HepG2 (cell line): ENCODE data around the gene NACC2. TPM values are rescaled to one million over a fixed set of nuclear protein-coding genes. Genes with fewer than 3 reads are reported as not detected.

Experiments used
- GATA4 ChIP-seq: sonication (generic); IDR thresholded peaks from 2 replicates; pipeline ENCODE4 v1.6.1; 2016; ENCODE audit warnings: antibody characterized with exemption, low read depth, borderline replicate concordance
- GATAD1 ChIP-seq: IDR thresholded peaks from 2 replicates; pipeline ENCODE4 v1.6.1; 2016; ENCODE audit warnings: missing genetic modification reagents, missing compliant biosample characterization
- IKZF4 ChIP-seq: sonication (generic); formaldehyde crosslinking; IDR thresholded peaks from 2 replicates; pipeline ENCODE4 v1.5.1; 2020; ENCODE audit warnings: borderline replicate concordance, mild to moderate bottlenecking, low read depth, missing genetic modification reagents; ENCODE audit errors: not compliant biosample characterization
- JUNB ChIP-seq: sonication (generic); formaldehyde crosslinking; IDR thresholded peaks from 2 replicates; pipeline ENCODE4 v1.8.0; 2022; ENCODE audit warnings: missing genetic modification reagents, mild to moderate bottlenecking, borderline replicate concordance
- NR1H2 ChIP-seq: sonication (generic); formaldehyde crosslinking; IDR thresholded peaks from 2 replicates; pipeline ENCODE4 v1.8.1; 2022; ENCODE audit warnings: low read depth, missing genetic modification reagents, borderline replicate concordance
- TBL1XR1 ChIP-seq: fragments of 150-350 bp; IDR thresholded peaks from 2 replicates; pipeline ENCODE4 v1.6.1; 2014; ENCODE audit warnings: borderline replicate concordance, low read length; ENCODE audit not compliant: partially characterized antibody
- ZNF207 ChIP-seq: fragments of 450-650 bp; IDR thresholded peaks from 2 replicates; pipeline ENCODE4 v1.6.1; 2016; ENCODE audit warnings: antibody characterized with exemption, borderline replicate concordance
- ZNF30 ChIP-seq: sonication (generic); formaldehyde crosslinking; IDR thresholded peaks from 2 replicates; pipeline ENCODE4 v1.5.0; 2020; ENCODE audit warnings: mild to moderate bottlenecking, missing genetic modification reagents
- ZNF446 ChIP-seq: sonication (generic); formaldehyde crosslinking; IDR thresholded peaks from 2 replicates; pipeline ENCODE4 v1.5.0; 2020; ENCODE audit warnings: mild to moderate bottlenecking, missing genetic modification reagents
- ZNF777 ChIP-seq: sonication (generic); formaldehyde crosslinking; IDR thresholded peaks from 2 replicates; pipeline ENCODE4 v1.4.0; 2020; ENCODE audit warnings: missing genetic modification reagents
- polyA plus RNA-seq, 8 experiments: library from polyadenylated mRNA; depleted of rRNA in 3 of 8; stranded (reverse) in 7 of 8; unstranded in 1 of 8; fragments of >200 nt; fragmentation: Illumina TruSeq in 4 of 8; extraction: Trizol in 4 of 8; gene quantifications; 2 replicates each; pipeline versions ENCODE4 v1.2.1 to v1.2.3, GENCODE V29; 2011 to 2016; ENCODE audit warnings: low read depth in 4 of 8, missing spikeins in 1 of 8, mixed read lengths in 1 of 8; ENCODE audit not compliant: insufficient read depth in 1 of 8
- total RNA-seq, 5 experiments: library from RNA; depleted of rRNA; stranded (reverse); fragments of >200 nt; fragmentation: Illumina TruSeq; extraction: Trizol; gene quantifications; 2 replicates each; pipeline ENCODE4 v1.2.3, GENCODE V29; 2016; ENCODE audit warnings: low read depth in 1 of 5
- TF ChIP-seq, protein P1 (sequence below): sonication (generic); formaldehyde crosslinking; IDR thresholded peaks from 2 replicates; pipeline ENCODE4 v1.9.0; 2021; ENCODE audit warnings: missing genetic modification reagents, mild to moderate bottlenecking, borderline replicate concordance
- TF ChIP-seq, protein P2 (sequence below): sonication (generic); formaldehyde crosslinking; IDR thresholded peaks from 2 replicates; pipeline ENCODE4 v1.4.0; 2020; ENCODE audit warnings: mild to moderate bottlenecking, low read depth, missing genetic modification reagents
- TF ChIP-seq, protein P3 (sequence below): sonication (generic); formaldehyde crosslinking; IDR thresholded peaks from 2 replicates; pipeline ENCODE4 v1.4.0; 2020; ENCODE audit warnings: missing genetic modification reagents
- TF ChIP-seq, protein P4 (sequence below): sonication (generic); formaldehyde crosslinking; IDR thresholded peaks from 2 replicates; pipeline ENCODE4 v1.5.1; 2020; ENCODE audit warnings: missing genetic modification reagents, mild to moderate bottlenecking, borderline replicate concordance
- TF ChIP-seq, protein P5 (sequence below): sonication (generic); formaldehyde crosslinking; IDR thresholded peaks from 2 replicates; pipeline ENCODE4 v1.4.0; 2020; ENCODE audit warnings: mild to moderate bottlenecking, missing genetic modification reagents

The NACC2 gene
- total and polyA plus RNA-seq, 2 of the 13 experiments (the other 11 are each of a cell fraction or from before 2014, with no cell fraction given), result 5.9 to 12.3 TPM

DNA sequence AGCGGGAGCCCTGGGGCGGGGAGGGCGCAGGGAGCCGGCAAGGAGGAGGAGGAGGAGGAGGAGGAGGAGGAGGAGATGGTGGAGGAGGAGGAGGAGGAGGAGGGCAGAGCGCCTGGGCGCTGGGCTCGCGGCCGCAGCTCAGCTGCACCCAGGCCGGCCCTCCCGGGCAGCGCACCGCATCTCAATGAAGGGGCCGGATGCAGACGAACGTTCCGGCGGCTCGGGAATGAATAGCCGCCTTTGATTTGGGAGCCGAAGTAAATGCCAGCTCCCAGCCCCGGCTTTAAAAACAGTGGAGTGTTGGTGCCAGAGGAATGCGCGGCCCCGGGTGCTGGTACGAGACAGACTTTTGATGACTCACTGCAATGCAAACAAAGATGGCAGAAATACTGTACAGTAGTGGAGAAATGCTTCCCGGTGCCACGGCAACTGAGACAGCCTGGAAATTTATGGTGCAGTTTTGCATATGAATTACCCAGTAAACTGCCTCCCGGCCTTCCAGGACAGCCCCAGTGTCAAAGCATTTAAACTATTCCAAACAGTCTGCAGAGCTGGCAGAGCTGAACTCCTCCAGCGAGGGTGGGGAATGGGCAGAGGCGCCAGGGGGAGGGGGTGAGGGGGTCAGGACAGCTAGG is 43.1 kb downstream of the NACC2 start (continued):
- TF ChIP-seq GATA4, result no peak
- TF ChIP-seq GATAD1 (CRISPR knock-in tag), result no peak
- TF ChIP-seq ZNF446, result no peak
- TF ChIP-seq, protein P1, sequence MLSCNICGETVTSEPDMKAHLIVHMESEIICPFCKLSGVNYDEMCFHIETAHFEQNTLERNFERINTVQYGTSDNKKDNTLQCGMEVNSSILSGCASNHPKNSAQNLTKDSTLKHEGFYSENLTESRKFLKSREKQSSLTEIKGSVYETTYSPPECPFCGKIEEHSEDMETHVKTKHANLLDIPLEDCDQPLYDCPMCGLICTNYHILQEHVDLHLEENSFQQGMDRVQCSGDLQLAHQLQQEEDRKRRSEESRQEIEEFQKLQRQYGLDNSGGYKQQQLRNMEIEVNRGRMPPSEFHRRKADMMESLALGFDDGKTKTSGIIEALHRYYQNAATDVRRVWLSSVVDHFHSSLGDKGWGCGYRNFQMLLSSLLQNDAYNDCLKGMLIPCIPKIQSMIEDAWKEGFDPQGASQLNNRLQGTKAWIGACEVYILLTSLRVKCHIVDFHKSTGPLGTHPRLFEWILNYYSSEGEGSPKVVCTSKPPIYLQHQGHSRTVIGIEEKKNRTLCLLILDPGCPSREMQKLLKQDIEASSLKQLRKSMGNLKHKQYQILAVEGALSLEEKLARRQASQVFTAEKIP (CRISPR knock-in tag), result no peak
- peak; percentile 93 for TF ChIP-seq JUNB (CRISPR knock-in tag)
- no peak for TF ChIP-seq ZNF30 (CRISPR knock-in tag)
- TF ChIP-seq IKZF4 (CRISPR knock-in tag), result no peak
- TF ChIP-seq, protein P2, sequence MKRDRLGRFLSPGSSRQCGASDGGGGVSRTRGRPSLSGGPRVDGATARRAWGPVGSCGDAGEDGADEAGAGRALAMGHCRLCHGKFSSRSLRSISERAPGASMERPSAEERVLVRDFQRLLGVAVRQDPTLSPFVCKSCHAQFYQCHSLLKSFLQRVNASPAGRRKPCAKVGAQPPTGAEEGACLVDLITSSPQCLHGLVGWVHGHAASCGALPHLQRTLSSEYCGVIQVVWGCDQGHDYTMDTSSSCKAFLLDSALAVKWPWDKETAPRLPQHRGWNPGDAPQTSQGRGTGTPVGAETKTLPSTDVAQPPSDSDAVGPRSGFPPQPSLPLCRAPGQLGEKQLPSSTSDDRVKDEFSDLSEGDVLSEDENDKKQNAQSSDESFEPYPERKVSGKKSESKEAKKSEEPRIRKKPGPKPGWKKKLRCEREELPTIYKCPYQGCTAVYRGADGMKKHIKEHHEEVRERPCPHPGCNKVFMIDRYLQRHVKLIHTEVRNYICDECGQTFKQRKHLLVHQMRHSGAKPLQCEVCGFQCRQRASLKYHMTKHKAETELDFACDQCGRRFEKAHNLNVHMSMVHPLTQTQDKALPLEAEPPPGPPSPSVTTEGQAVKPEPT (CRISPR knock-in tag), result no peak
- TF ChIP-seq, protein P3, sequence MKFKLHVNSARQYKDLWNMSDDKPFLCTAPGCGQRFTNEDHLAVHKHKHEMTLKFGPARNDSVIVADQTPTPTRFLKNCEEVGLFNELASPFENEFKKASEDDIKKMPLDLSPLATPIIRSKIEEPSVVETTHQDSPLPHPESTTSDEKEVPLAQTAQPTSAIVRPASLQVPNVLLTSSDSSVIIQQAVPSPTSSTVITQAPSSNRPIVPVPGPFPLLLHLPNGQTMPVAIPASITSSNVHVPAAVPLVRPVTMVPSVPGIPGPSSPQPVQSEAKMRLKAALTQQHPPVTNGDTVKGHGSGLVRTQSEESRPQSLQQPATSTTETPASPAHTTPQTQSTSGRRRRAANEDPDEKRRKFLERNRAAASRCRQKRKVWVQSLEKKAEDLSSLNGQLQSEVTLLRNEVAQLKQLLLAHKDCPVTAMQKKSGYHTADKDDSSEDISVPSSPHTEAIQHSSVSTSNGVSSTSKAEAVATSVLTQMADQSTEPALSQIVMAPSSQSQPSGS (CRISPR knock-in tag), result 0 out of 2 replicates have a peak, but pooled peaks have one; percentile 27
- TF ChIP-seq, protein P4, sequence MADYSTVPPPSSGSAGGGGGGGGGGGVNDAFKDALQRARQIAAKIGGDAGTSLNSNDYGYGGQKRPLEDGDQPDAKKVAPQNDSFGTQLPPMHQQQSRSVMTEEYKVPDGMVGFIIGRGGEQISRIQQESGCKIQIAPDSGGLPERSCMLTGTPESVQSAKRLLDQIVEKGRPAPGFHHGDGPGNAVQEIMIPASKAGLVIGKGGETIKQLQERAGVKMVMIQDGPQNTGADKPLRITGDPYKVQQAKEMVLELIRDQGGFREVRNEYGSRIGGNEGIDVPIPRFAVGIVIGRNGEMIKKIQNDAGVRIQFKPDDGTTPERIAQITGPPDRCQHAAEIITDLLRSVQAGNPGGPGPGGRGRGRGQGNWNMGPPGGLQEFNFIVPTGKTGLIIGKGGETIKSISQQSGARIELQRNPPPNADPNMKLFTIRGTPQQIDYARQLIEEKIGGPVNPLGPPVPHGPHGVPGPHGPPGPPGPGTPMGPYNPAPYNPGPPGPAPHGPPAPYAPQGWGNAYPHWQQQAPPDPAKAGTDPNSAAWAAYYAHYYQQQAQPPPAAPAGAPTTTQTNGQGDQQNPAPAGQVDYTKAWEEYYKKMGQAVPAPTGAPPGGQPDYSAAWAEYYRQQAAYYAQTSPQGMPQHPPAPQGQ (CRISPR knock-in tag), result no peak
- TF ChIP-seq ZNF777, result no peak
- TF ChIP-seq, protein P5, sequence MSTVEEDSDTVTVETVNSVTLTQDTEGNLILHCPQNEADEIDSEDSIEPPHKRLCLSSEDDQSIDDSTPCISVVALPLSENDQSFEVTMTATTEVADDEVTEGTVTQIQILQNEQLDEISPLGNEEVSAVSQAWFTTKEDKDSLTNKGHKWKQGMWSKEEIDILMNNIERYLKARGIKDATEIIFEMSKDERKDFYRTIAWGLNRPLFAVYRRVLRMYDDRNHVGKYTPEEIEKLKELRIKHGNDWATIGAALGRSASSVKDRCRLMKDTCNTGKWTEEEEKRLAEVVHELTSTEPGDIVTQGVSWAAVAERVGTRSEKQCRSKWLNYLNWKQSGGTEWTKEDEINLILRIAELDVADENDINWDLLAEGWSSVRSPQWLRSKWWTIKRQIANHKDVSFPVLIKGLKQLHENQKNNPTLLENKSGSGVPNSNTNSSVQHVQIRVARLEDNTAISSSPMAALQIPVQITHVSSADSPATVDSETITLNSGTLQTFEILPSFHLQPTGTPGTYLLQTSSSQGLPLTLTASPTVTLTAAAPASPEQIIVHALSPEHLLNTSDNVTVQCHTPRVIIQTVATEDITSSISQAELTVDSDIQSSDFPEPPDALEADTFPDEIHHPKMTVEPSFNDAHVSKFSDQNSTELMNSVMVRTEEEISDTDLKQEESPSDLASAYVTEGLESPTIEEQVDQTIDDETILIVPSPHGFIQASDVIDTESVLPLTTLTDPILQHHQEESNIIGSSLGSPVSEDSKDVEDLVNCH, result no peak
- TF ChIP-seq TBL1XR1, result peak; percentile 30
- no peak for TF ChIP-seq ZNF207
- no peak for TF ChIP-seq NR1H2 (CRISPR knock-in tag)
